IPS-NIHi7 (cell line): ENCODE data around the gene CCDC179.
A peak's percentile ranks its signal among the peaks of the same experiment; 100 is the strongest.

Experiments
- DNase-seq: peaks from one replicate; pipeline ENCODE4 v3.0.0; 2012; ENCODE audit warnings: mixed read lengths; ENCODE audit errors: extremely low spot score

The CCDC179 gene

GRCh38 chr11:22860241-22860640 lies at the start of gene CCDC179:
Gene CCDC179, minus strand, starts transcription at chr11:22860474. Its CDS starts 53 bp downstream, at chr11:22860421.
- peak; percentile 7 for DNase-seq

GRCh38 chr11:22903782-22904181 lies 43.5 kb upstream of the CCDC179 start:
- DNase-seq = no peak

GRCh38 chr11:22901603-22902002 lies 41.3 kb upstream of the CCDC179 start:
- no peak for DNase-seq

- DNase-seq = no peak
These were observed 40.7 kb upstream of the CCDC179 start for GRCh38 chr11:22900764-22901486.

- DNase-seq = no peak
These were observed 37.8 kb upstream of the CCDC179 start for GRCh38 chr11:22898036-22898435.

- no peak for DNase-seq
These were observed 30.0 kb upstream of the CCDC179 start for GRCh38 chr11:22890227-22890626.

GRCh38 chr11:22884217-22884616 lies 23.9 kb upstream of the CCDC179 start:
- DNase-seq = no peak

- DNase-seq = no peak
These were observed 19.4 kb upstream of the CCDC179 start for GRCh38 chr11:22879630-22880029.

- no peak for DNase-seq
These were observed 18.3 kb upstream of the CCDC179 start for GRCh38 chr11:22878604-22879003.

GRCh38 chr11:22878039-22878438 lies 17.8 kb upstream of the CCDC179 start:
- DNase-seq = no peak

GRCh38 chr11:22875869-22876473 lies 15.7 kb upstream of the CCDC179 start:
- DNase-seq = peak; percentile 64

GRCh38 chr11:22869325-22869724 lies 9.1 kb upstream of the CCDC179 start:
- DNase-seq = no peak

GRCh38 chr11:22859756-22860155 lies 518 bp downstream of the CCDC179 start:
- DNase-seq = no peak

GRCh38 chr11:22851477-22851876 lies 8.8 kb downstream of the CCDC179 start:
- DNase-seq = no peak

- no peak for DNase-seq
These were observed 13.5 kb downstream of the CCDC179 start for GRCh38 chr11:22846726-22847125.

- DNase-seq = no peak
These were observed 27.8 kb downstream of the CCDC179 start for GRCh38 chr11:22832315-22833015.

GRCh38 chr11:22830082-22830414 lies 30.2 kb downstream of the CCDC179 start:
- DNase-seq = no peak

GRCh38 chr11:22829231-22830081 lies 30.8 kb downstream of the CCDC179 start, which contains the start of gene SVIP:
Gene SVIP, minus strand, starts transcription at chr11:22829801. Its CDS starts 53 bp downstream, at chr11:22829748.
- peak; percentile 93 for DNase-seq

- DNase-seq = no peak
These were observed 31.9 kb downstream of the CCDC179 start for GRCh38 chr11:22828373-22828772.

GRCh38 chr11:22822203-22822602 lies 38.1 kb downstream of the CCDC179 start:
- DNase-seq = no peak

GRCh38 chr11:22809893-22810292 lies 50.4 kb downstream of the CCDC179 start:
- DNase-seq = no peak
